HepG2 (cell line): ENCODE measurements around the gene PLA1A. TPM values are rescaled to one million over a fixed set of nuclear protein-coding genes. Genes with fewer than 3 reads are reported as not detected.
A peak's percentile ranks its signal among the peaks of the same experiment; 100 is the strongest.

Source experiments
- ATAC-seq: fragments of 200-7000 bp; cut with Tn5 transposase; 3 replicates; pipeline ENCODE4 v1.9.1; 2020; ENCODE audit warnings: mild to moderate bottlenecking, moderate library complexity
- BruUV-seq: library from RNA; stranded (reverse); fragments of 400-500 nt; replicated peaks from 2 replicates; lab custom pipeline; 2021; lab: Mats Ljungman, UMichigan
- CTCF ChIA-PET: fragments of 300-600 bp; formaldehyde crosslinking; extraction: SDS; loops from one replicate; lab custom pipeline; 2021; ENCODE audit warnings: low total read pairs, inconsistent platforms, low intra/inter-chr PET ratio; lab: Yijun Ruan, JAX
- POLR2A ChIA-PET: fragments of 350-600 bp; sonication (Branson Sonifier 250); formaldehyde crosslinking; loops from one replicate; lab custom pipeline; 2020; ENCODE audit warnings: antibody characterized with exemption, inconsistent platforms; lab: Yijun Ruan, JAX
- DNase-seq: peaks from one replicate; pipeline ENCODE4 v3.0.0-alpha.2; 2015; ENCODE audit warnings: low spot score
- FAIRE-seq: peaks from 3 replicates; lab custom pipeline; 2011; peaks lifted over from hg19 to GRCh38; lab: Jason Lieb, UNC
- H2AFZ ChIP-seq: one replicate; pipeline ENCODE4 v1.6.1; 2011; ENCODE audit warnings: low read length, inconsistent platforms
- H3K27ac ChIP-seq: fragments of 300-600 bp; 3 replicates; pipeline ENCODE4 v1.8.0; 2011; ENCODE audit warnings: mixed run types, mild to moderate bottlenecking, mixed read lengths, low read length, inconsistent platforms; ENCODE audit not compliant: insufficient read depth; ENCODE audit errors: extremely low read length
- H3K27me3 ChIP-seq, 2 experiments: fragments of 200-600 bp in 1 of 2; 2 replicates in 1 of 2; 3 replicates in 1 of 2; pipeline versions ENCODE4 v1.6.0 to v1.8.0; 2011; ENCODE audit warnings: low read length in 2 of 2, mild to moderate bottlenecking in 2 of 2, moderate library complexity in 2 of 2, inconsistent platforms in 1 of 2; ENCODE audit not compliant: insufficient read depth in 2 of 2, control insufficient read depth in 1 of 2
- H3K36me3 ChIP-seq, 2 experiments: fragments of 200-600 bp in 1 of 2; replicated peaks in 1 of 2; 2 replicates in 1 of 2; 3 replicates in 1 of 2; pipeline versions ENCODE4 v1.5.1 to v1.8.0; 2011; ENCODE audit warnings: low read length in 2 of 2, inconsistent platforms in 1 of 2; ENCODE audit not compliant: insufficient read depth in 2 of 2, control insufficient read depth in 1 of 2
- H3K4me1 ChIP-seq: 2 replicates; pipeline ENCODE4 v1.5.1; 2012; ENCODE audit warnings: low read length, inconsistent platforms; ENCODE audit not compliant: insufficient read depth
- H3K4me2 ChIP-seq: 2 replicates; pipeline ENCODE4 v1.6.0; 2011; ENCODE audit warnings: low read depth, low read length, inconsistent platforms
- H3K4me3 ChIP-seq, 3 experiments: fragments of 200-600 bp in 1 of 3; sonication (generic), shearing (Covaris generic) in 1 of 3; replicated peaks in 1 of 3; 2 replicates each; pipeline ENCODE4 v1.5.1; 2011 to 2016; ENCODE audit warnings: low read length in 3 of 3, inconsistent platforms in 2 of 3, low read depth in 2 of 3, mild to moderate bottlenecking in 2 of 3, control low read depth in 1 of 3, mixed read lengths in 1 of 3; ENCODE audit not compliant: insufficient read depth in 1 of 3
- H3K79me2 ChIP-seq: one replicate; pipeline ENCODE4 v1.6.1; 2011; ENCODE audit warnings: low read length, inconsistent platforms; ENCODE audit not compliant: insufficient read depth
- H3K9ac ChIP-seq: 2 replicates; pipeline ENCODE4 v1.6.0; 2011; ENCODE audit warnings: mild to moderate bottlenecking, low read depth, low read length, inconsistent platforms; ENCODE audit not compliant: insufficient read depth
- H3K9me3 ChIP-seq: 2 replicates; pipeline ENCODE4 v1.5.1; 2012; ENCODE audit warnings: mild to moderate bottlenecking, low read length
- H4K20me1 ChIP-seq: 2 replicates; pipeline ENCODE4 v1.6.0; 2011; ENCODE audit warnings: inconsistent platforms, mild to moderate bottlenecking, low read length, moderate library complexity; ENCODE audit not compliant: insufficient read depth
- HNRNPH1 ChIP-seq: fragments of 200-400 bp; formaldehyde crosslinking; optimal IDR thresholded peaks from 2 replicates; pipeline ENCODE3; 2017; ENCODE audit warnings: mild to moderate bottlenecking, low read depth, low read length
- TSC22D2 ChIP-seq: sonication (generic); formaldehyde crosslinking; IDR thresholded peaks from 2 replicates; pipeline ENCODE4 v1.5.1; 2020; ENCODE audit warnings: missing genetic modification reagents, mild to moderate bottlenecking, borderline replicate concordance
- ZBTB3 ChIP-seq: sonication (generic); formaldehyde crosslinking; IDR thresholded peaks from 2 replicates; pipeline ENCODE4 v1.4.0; 2020; ENCODE audit warnings: low read depth, mild to moderate bottlenecking, moderate library complexity, missing genetic modification reagents, borderline replicate concordance
- ZNF121 ChIP-seq: sonication (generic); formaldehyde crosslinking; IDR thresholded peaks from 2 replicates; pipeline ENCODE4 v1.5.0; 2020; ENCODE audit warnings: mild to moderate bottlenecking, missing genetic modification reagents
- ZNF30 ChIP-seq: sonication (generic); formaldehyde crosslinking; IDR thresholded peaks from 2 replicates; pipeline ENCODE4 v1.5.0; 2020; ENCODE audit warnings: mild to moderate bottlenecking, missing genetic modification reagents
- ZNF550 ChIP-seq: sonication (generic); formaldehyde crosslinking; IDR thresholded peaks from 2 replicates; pipeline ENCODE4 v1.4.0; 2020; ENCODE audit warnings: mild to moderate bottlenecking, missing genetic modification reagents, borderline replicate concordance
- ZNF660 ChIP-seq: sonication (generic); formaldehyde crosslinking; IDR thresholded peaks from 2 replicates; pipeline ENCODE4 v1.5.1; 2020; ENCODE audit warnings: mild to moderate bottlenecking, low read depth, missing genetic modification reagents, borderline replicate concordance
- ZNF747 ChIP-seq: sonication (generic); formaldehyde crosslinking; IDR thresholded peaks from 2 replicates; pipeline ENCODE4 v1.8.1; 2023; ENCODE audit warnings: missing genetic modification reagents, mild to moderate bottlenecking, borderline replicate concordance
- ZNF850 ChIP-seq: sonication (generic); formaldehyde crosslinking; conservative IDR thresholded peaks from 2 replicates; pipeline ENCODE4 v1.9.0; 2021; ENCODE audit warnings: mild to moderate bottlenecking, missing genetic modification reagents
- WGBS: methylation state at CpG from one replicate; pipeline ENCODE4 v1.1.6; 2017; ENCODE audit warnings: low lambda C conversion rate; 5-methylcytosine and 5-hydroxymethylcytosine counted together
- in situ Hi-C: cut with HindIII; loops from 2 replicates; pipeline ENCODE4 v1.10.0; 2017; ENCODE audit warnings: low pct_unique_long_range_greater_than_20kb; ENCODE audit not compliant: extremely low pct_ligation_motif_present
- intact Hi-C: fragments of 100-400 bp; cut with micrococcal nuclease; formaldehyde crosslinking; loops from one replicate; pipeline ENCODE4 v1.10.0; 2022; ENCODE audit not compliant: unreplicated experiment
- polyA plus RNA-seq, 8 experiments: library from polyadenylated mRNA; depleted of rRNA in 3 of 8; stranded (reverse) in 7 of 8; unstranded in 1 of 8; fragments of >200 nt; fragmentation: Illumina TruSeq in 4 of 8; extraction: Trizol in 4 of 8; gene quantifications; 2 replicates each; pipeline versions ENCODE4 v1.2.1 to v1.2.3, GENCODE V29; 2011 to 2016; ENCODE audit warnings: low read depth in 4 of 8, missing spikeins in 1 of 8, mixed read lengths in 1 of 8; ENCODE audit not compliant: insufficient read depth in 1 of 8
- total RNA-seq, 5 experiments: library from RNA; depleted of rRNA; stranded (reverse); fragments of >200 nt; fragmentation: Illumina TruSeq; extraction: Trizol; gene quantifications; 2 replicates each; pipeline ENCODE4 v1.2.3, GENCODE V29; 2016; ENCODE audit warnings: low read depth in 1 of 5
- TF ChIP-seq, protein P1 (sequence below): sonication (generic); formaldehyde crosslinking; IDR thresholded peaks from 2 replicates; pipeline ENCODE4 v1.5.1; 2020; ENCODE audit warnings: mild to moderate bottlenecking, missing genetic modification reagents, borderline replicate concordance
- TF ChIP-seq, protein P2 (sequence below): sonication (generic); formaldehyde crosslinking; IDR thresholded peaks from 2 replicates; pipeline ENCODE4 v1.4.0; 2020; ENCODE audit warnings: mild to moderate bottlenecking, missing genetic modification reagents

PLA1A gene
- total and polyA plus RNA-seq, 2 of the 13 experiments (the other 11 are each of a cell fraction or from before 2014, with no cell fraction given), result 0.11 to 0.18 TPM

DNA sequence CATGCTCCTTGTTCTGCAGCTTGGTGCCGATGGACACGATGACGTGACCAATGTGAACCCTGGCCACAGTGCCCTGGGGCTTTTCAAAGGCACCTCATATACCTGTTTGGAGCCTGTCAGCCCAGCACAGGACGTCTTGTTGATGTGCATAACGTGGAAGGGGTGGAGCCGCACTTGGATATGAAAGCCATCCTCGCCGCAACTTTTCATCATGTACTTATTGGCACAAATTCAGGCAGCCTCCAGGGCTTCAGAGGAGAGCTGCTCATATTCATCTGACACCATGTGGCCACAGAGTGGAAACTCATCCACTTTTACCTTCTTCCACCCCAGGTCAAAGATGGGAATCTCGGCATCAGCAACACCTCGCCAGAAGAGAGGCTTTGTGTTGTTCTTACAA, 38.0 kb downstream of the PLA1A start:
- in situ Hi-C loops, result no loop called here

More for the DNA sequence above, 38.0 kb downstream of the PLA1A start:
- ATAC-seq (0 out of 3 replicates have a peak, but pooled peaks have one; percentile 48), DNase-seq (no peak), FAIRE-seq (no peak)
- Histone ChIP-seq H3K27ac (no peak overlapping the region), H2AFZ (no peak overlapping the region), H3K27me3 (no peaks in the 10 kb centered on the region), H3K4me2 (no peak overlapping the region), H3K9me3 (no peaks in the 10 kb centered on the region), H3K36me3 (no peaks in the 10 kb centered on the region), H3K9ac (no peak overlapping the region), H3K4me1 (no peaks in the 10 kb centered on the region), H3K4me3 (no peak overlapping the region), H3K79me2 (no peaks in the 10 kb centered on the region), H4K20me1 (no peaks in the 10 kb centered on the region)
- WGBS, result 73% methylated on average over 10 of the region's 10 CpGs
- intact Hi-C loops, result no loop called here
- TF ChIP-seq ZNF30 (CRISPR knock-in tag), result no peak
- no peak for TF ChIP-seq ZBTB3 (CRISPR knock-in tag)
- TF ChIP-seq ZNF660 (CRISPR knock-in tag), result no peak
- no peak for TF ChIP-seq TSC22D2 (CRISPR knock-in tag)
- no peak for TF ChIP-seq ZNF747
- TF ChIP-seq HNRNPH1, result no peak
- TF ChIP-seq, protein P1, sequence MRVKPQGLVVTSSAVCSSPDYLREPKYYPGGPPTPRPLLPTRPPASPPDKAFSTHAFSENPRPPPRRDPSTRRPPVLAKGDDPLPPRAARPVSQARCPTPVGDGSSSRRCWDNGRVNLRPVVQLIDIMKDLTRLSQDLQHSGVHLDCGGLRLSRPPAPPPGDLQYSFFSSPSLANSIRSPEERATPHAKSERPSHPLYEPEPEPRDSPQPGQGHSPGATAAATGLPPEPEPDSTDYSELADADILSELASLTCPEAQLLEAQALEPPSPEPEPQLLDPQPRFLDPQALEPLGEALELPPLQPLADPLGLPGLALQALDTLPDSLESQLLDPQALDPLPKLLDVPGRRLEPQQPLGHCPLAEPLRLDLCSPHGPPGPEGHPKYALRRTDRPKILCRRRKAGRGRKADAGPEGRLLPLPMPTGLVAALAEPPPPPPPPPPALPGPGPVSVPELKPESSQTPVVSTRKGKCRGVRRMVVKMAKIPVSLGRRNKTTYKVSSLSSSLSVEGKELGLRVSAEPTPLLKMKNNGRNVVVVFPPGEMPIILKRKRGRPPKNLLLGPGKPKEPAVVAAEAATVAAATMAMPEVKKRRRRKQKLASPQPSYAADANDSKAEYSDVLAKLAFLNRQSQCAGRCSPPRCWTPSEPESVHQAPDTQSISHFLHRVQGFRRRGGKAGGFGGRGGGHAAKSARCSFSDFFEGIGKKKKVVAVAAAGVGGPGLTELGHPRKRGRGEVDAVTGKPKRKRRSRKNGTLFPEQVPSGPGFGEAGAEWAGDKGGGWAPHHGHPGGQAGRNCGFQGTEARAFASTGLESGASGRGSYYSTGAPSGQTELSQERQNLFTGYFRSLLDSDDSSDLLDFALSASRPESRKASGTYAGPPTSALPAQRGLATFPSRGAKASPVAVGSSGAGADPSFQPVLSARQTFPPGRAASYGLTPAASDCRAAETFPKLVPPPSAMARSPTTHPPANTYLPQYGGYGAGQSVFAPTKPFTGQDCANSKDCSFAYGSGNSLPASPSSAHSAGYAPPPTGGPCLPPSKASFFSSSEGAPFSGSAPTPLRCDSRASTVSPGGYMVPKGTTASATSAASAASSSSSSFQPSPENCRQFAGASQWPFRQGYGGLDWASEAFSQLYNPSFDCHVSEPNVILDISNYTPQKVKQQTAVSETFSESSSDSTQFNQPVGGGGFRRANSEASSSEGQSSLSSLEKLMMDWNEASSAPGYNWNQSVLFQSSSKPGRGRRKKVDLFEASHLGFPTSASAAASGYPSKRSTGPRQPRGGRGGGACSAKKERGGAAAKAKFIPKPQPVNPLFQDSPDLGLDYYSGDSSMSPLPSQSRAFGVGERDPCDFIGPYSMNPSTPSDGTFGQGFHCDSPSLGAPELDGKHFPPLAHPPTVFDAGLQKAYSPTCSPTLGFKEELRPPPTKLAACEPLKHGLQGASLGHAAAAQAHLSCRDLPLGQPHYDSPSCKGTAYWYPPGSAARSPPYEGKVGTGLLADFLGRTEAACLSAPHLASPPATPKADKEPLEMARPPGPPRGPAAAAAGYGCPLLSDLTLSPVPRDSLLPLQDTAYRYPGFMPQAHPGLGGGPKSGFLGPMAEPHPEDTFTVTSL (CRISPR knock-in tag), result no peak
- TF ChIP-seq ZNF550 (CRISPR knock-in tag), result no peak
- no peak for TF ChIP-seq ZNF850 (CRISPR knock-in tag)
- TF ChIP-seq, protein P2, sequence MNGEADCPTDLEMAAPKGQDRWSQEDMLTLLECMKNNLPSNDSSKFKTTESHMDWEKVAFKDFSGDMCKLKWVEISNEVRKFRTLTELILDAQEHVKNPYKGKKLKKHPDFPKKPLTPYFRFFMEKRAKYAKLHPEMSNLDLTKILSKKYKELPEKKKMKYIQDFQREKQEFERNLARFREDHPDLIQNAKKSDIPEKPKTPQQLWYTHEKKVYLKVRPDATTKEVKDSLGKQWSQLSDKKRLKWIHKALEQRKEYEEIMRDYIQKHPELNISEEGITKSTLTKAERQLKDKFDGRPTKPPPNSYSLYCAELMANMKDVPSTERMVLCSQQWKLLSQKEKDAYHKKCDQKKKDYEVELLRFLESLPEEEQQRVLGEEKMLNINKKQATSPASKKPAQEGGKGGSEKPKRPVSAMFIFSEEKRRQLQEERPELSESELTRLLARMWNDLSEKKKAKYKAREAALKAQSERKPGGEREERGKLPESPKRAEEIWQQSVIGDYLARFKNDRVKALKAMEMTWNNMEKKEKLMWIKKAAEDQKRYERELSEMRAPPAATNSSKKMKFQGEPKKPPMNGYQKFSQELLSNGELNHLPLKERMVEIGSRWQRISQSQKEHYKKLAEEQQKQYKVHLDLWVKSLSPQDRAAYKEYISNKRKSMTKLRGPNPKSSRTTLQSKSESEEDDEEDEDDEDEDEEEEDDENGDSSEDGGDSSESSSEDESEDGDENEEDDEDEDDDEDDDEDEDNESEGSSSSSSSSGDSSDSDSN, result no peak
- no peak for TF ChIP-seq ZNF121 (CRISPR knock-in tag)
- ChIA-PET CTCF (no interaction called here), POLR2A (no interaction called here)
- BruUV-seq, result no TSS peak
